SH-SY5Y (cell line): ENCODE data around the gene NMNAT1.

Source experiments
- GATA2 ChIP-seq: IDR thresholded peaks from 2 replicates; pipeline ENCODE4 v1.6.1; 2011; ENCODE audit warnings: mild to moderate bottlenecking, low read depth, low read length
- GATA3 ChIP-seq: IDR thresholded peaks from 2 replicates; pipeline ENCODE4 v1.6.1; 2011; ENCODE audit warnings: low read depth, mild to moderate bottlenecking, low read length, moderate library complexity

Gene NMNAT1

DNA sequence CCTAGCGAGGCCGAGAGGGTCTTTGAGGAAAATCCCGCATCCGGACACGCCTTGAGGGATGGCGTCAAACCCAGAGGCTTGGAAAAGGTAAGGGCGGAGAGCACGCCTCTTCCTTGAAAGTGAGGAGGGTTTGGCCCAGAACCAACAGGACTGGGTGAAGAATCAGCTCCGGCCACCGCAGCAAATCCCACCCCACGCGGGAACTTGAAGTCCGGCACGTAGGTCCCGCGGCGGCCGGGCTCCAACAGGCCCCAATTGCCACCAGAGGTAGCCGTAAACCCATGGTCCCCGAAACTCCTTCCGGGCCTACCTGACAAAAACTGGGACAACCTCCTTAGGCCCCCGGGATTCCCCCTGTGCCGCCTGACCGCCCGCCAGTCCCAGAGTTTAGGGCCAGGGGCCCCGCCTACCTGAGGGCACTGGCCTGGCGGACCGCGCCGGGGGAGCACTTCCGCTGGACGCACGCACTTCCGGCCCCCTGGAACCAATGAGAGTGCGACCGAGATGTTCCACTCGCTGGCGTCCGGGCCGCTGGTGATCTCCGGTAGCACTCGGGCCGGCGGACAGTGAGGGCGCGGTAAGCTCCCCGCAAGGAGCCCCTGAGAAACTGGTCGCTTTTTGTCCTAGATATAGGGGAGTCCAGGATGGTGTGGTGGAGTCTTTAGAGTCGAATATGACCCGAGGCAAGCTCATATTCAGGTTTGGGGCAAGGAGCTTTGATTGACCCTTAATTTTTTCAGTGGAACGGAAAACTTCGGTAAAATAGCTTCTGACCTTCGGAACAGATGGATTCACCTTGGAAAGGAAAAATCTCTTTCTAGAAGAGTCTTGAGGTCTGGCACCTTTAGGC, at the start of gene NMNAT1, which contains the start of gene LZIC:
NMNAT1 (plus strand) TSS at position 537 of the 850 bp plus-strand sequence. CDS start 28,599 bp downstream, outside the sequence.
LZIC (minus strand) TSS at position 453 of the 850 bp plus-strand sequence. CDS start 6,772 bp downstream, outside the sequence.
- TF ChIP-seq GATA3: no peak
- no peak for TF ChIP-seq GATA2

DNA sequence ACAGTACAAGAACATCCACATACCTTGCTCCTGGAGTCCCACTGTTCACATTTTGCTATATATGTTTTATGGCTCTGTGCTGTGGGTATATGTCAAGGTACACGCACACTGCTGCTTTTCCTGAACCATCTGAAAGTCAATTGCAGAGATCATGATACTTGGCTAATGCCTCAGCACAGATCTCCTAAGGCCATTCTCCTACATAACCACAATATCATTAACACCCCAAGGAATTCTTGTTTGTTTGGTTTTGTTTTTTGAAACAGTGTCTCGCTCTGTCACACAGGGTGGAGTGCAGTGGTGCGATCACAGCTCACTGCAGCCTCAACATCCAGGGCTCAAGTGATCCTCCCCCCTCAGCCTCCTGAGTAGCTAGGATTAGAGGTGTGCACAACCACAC, 49.2 kb upstream of the NMNAT1 start:
- TF ChIP-seq GATA2 (no peak), GATA3 (no peak)

DNA sequence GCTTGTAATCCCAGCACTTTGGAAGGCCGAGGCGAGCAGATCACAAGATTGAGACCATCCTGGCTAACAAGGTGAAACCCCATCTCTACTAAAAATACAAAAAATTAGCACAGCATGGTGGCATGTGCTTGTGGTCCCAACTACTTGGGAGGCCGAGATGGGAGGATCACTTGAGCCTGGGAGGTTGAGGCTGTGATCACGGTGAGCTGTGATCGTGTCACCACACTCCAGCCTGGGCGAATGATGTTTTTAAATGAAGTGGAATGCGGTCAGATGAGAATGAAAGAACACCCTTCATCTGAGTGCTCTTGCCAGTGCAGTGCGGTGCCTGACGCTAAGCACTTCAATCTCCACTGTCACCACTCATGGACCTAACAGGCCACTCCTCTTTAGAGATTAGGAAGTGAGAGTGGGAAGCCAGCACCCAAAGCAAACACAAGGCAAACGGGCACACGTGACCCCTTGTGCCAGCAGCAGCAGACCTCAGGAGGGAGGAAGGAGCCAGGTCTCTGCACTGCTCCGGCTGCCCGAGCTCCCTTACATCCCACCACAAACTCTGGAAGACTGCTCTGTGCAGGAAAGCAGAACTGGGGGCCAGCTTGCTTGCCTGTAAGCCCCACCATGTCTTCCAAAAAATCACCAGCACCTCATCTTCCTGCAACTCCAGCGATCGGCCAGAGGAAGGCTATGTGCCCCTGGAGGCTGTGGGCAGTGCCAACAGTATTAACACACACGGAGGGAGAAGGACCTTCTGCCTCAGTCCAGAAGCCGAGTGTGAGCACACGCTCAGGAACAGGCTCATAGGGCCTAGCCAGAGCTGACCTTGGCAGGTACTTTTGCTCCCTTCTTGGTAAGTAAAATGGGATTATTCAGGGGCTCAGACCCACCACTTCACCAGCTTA, 42.9 kb upstream of the NMNAT1 start:
- TF ChIP-seq GATA3 (no peak), GATA2 (no peak)

DNA sequence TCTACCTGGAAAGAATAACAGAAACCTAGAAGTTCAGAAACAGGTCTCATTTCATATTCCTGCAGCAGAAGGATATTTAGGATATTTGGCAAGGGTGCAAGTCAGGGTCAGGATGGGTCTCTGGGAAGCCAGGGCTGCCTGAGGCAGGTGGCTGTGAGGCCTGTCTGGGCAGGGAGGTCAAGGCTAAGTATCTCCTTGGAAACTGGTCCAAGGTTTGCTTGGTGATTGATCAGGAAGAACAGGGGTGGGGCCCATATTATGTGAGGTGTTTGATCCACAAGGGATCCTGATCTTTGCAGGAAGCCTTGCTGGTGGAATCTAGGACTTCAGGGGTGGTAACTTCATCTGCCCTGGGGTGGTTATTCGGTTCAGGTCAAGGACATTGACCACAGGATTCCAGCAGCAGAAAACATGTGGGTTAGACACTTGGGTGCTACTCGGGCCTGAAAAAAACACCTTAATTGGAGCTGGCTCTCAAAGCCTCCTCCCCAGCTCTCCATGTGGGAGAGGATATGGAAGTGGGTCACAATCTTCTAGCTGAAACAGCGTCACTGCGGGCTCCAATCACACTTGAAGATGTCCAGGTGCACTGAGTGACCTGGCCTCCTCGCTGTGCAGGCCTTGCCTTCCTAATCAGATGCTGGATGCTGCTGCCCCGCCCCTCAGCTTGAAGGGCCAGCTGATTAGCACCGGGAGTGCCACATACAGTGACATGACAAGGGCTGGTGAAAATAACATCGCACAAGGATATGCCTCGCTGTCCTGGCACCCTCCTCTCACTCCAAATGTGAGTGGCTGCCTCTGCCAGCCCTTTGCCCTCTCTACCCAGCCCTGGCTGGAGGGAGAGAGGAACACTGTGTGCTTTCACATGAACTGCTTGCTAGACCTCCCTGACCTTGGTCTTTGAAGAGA, 41.9 kb upstream of the NMNAT1 start:
- TF ChIP-seq GATA2: no peak
- TF ChIP-seq GATA3: no peak

DNA sequence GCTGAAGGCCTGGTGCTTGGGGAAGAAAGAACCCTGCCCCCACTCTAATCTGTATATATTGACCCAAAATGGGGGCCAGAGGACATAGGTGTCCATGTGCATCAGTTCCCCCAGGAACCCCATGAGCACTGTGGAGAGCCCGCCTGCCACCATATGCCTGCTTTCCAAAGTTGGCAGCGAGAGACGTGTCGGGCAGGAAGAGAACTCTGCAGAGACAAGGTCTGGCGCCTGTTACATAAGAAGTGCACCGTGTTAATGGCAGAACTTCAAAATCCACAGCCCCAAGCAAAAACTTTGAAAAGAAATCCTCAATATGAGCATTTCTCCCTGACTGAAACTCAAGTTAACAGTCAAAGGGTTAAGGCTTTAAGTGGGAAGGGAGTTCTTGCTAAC, 41.2 kb upstream of the NMNAT1 start:
- no peak for TF ChIP-seq GATA3
- no peak for TF ChIP-seq GATA2

DNA sequence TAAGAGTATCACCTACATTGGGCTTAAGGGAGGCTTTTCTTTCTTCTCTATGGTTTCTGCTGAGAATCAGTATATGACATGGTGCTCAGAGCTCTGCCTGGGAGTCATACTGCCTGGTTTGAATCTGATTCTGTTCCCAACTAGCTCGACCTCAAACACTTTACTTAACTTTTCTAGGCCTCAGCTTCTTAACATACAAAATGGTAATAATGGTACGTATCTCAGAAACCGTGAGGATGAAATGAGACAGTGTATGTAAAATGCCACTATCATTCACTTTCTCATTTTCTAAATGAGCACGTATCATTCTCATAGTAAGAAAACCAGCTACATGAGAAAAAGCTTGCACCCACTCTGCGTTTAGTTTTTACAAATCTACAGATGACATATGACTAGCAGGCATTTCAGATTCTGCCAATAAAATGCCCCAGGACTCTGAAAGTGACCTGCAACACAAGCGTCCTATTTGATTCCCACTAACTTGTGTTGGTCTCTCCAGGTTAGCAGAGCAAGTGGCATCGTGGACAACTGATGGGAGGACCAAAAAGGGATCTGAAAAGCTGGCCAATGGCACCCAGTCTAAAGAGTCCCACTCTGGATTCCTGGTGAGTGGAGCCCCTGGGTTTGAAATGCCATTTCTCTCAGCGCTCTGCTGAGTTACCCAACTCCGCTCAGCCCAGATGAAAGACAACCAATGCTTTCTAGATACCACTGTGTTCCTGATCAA, 39.3 kb upstream of the NMNAT1 start:
- no peak for TF ChIP-seq GATA3
- TF ChIP-seq GATA2: no peak

DNA sequence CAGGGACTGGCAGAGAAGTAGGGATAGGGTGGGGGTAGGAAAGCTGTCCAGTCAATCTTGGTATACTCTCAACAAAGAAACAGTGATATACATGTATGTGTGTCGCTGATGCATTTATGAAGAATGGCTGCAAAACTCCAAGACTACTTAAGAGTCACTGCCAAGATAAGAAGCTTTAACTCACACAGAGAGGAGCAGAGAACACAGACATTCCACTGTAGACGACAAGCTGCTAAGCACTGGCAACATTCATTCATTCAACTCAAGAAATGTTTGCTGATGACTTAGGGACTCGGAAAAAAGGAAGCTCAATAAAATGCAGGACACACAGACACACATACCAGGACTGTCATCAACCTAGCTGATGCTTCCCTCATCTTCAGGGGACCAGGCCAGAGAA, 38.7 kb upstream of the NMNAT1 start:
- TF ChIP-seq GATA3: no peak

DNA sequence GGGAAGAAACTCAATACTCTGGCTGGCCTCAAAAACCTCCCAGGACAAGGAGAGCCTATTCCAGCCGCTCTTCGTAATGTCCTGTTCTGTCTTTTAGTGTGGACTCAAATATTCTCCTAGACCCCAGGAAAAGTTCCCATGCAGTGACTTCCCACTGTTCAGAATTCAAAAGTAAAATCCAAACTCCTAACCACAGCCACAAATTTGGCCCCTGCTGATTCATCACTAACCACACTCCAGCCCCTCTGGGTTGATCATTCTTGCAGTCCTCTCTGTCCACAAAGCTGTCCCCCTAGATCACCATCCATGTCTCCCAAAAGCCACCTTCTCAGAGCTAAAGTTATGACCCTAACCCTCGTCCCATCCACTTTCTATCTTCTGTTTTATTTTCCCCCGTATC, 38.3 kb upstream of the NMNAT1 start:
- TF ChIP-seq GATA2: no peak
- no peak for TF ChIP-seq GATA3

DNA sequence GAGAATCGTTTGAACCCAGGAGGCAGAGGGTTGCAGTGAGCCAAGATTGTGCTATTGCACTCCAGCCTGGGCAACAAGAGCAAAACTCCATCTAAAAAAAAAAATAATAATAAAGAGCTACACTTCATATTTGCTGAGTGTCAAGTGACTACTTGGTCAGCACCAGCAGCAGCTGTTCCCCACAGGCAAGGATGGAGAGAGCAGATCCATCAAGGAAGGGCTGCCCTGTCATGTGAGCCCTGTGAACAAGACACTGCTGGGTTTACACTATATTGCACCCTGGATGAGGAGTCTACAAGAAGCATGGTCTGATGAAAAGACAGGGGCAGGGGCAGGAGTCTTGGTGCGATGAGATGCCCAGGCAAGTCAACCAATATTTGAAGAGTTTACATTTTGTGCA, 36.8 kb upstream of the NMNAT1 start:
- TF ChIP-seq GATA2 (no peak), GATA3 (no peak)

DNA sequence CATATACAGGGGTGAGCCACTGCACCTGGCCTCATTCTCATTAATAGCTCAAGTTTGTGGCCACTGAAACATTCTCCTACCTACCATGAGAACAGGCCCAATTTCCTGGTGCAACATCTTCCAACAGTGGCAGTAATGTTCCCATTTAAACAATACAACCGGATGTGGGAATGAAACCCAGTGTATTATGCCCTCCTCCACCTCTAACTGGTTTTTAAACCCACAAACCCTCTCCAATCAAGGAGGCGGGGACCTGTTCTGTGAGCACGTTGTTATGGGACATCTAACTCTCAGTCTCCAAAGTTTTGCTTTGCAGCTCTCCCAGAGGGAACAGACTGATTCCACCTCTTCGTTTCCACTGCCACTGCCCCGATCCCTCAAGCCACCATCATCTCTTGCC, 35.8 kb upstream of the NMNAT1 start:
- TF ChIP-seq GATA3 (no peak), GATA2 (no peak)

DNA sequence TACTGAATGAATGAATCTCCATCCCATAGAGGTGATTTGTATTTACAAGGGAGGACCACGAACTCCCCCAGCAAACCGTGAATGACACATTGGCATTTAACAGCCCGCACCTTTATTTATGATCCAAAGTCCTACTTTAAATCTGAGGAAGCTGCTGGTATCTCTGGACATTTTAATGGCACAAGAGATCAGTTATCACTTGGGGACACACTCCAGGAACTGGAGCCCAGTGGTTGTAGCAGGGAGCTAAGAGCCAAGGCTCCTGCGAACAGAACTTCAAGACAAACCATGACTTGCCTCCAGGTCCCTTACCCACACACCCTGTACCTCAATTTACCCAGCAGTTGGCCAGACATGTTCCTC, 34.4 kb upstream of the NMNAT1 start:
- TF ChIP-seq GATA3 (no peak), GATA2 (no peak)

DNA sequence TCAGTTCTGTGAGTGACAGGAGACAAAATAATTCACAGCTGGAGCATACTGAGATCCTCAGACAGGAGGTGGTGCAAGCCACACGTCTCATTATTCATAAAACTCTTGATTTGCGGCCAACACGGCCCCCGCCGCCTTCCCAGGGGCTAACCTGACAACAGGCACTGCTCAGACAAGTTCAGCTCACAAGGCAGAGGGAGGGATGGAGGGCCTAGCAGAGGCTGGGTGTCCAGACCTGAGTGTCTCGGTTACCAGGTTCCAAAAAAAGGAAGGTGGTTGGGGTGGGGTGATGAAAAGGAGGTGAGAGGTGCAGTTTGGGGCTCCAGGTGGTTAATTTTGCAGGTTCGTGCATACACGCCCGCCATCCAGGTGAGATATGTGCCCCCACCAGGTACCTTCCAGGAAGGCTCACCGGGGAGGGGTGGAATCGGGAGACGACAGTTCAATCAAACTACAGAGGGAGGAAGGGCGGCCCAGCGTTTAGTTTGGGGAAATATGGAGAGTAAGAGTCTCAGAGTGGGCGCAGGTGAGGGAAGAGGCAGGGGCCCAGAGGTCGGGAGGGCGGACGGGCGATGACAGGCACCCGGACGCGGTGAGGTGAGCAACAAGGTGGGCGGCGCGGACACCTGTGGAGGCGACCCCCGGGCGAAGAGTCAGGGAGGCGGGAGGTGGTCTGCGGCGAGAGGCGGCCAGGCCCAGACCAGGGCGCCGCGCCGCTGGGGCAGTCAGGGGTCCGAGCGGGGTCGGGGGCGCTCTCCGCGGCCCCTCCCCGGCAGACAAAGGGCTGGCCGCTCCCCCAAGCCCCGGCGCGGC, 33.8 kb upstream of the NMNAT1 start:
- TF ChIP-seq GATA2 (no peak), GATA3 (no peak)
